ENCODE results near the gene AUTS2.

The AUTS2 gene

GRCh38 chr7:70676243-70676642 is 1078.0 kb downstream of the AUTS2 start:
- DNase-seq, result no peak
- no peak for TF ChIP-seq CTCF (IDR thresholded peaks at IDR 0.05)
- Mint-ChIP-seq H3K4me3 (no peak overlapping the region), H3K27ac (no peak overlapping the region), H3K36me3 (ENCODE audit: low read depth) (peaks cover 12% of the 10 kb centered on the region), H3K27me3 (ENCODE audit: low read depth, poor library complexity) (peaks cover 15% of the 10 kb centered on the region), H3K9me3 (no peaks in the 10 kb centered on the region), H3K4me1 (peaks cover 64% of the 10 kb centered on the region)

- peaks cover 68% of the 10 kb centered on the region for H3K4me1 Mint-ChIP-seq
- H3K4me3 Mint-ChIP-seq, result no peak overlapping the region
- H3K27ac Mint-ChIP-seq, result no peak overlapping the region
- H3K27me3 Mint-ChIP-seq (ENCODE audit: low read depth, poor library complexity), result peaks cover 12% of the 10 kb centered on the region
- H3K36me3 Mint-ChIP-seq (ENCODE audit: low read depth), result peaks cover 12% of the 10 kb centered on the region
- no peak for TF ChIP-seq CTCF (IDR thresholded peaks at IDR 0.05)
- H3K9me3 Mint-ChIP-seq, result no peaks in the 10 kb centered on the region
- DNase-seq, result no peak
Measured at GRCh38 chr7:70678621-70679251, 1080.5 kb downstream of the AUTS2 start.

GRCh38 chr7:70679661-70680060 is 1081.4 kb downstream of the AUTS2 start:
- peak overlapping the region; percentile 33 for H3K4me3 Mint-ChIP-seq
- peaks cover 16% of the 10 kb centered on the region for H3K27me3 Mint-ChIP-seq (ENCODE audit: low read depth, poor library complexity)
- H3K27ac Mint-ChIP-seq, result no peak overlapping the region
- H3K36me3 Mint-ChIP-seq (ENCODE audit: low read depth), result peaks cover 12% of the 10 kb centered on the region
- no peaks in the 10 kb centered on the region for H3K9me3 Mint-ChIP-seq
- peaks cover 64% of the 10 kb centered on the region for H3K4me1 Mint-ChIP-seq
- no peak for TF ChIP-seq CTCF (IDR thresholded peaks at IDR 0.05)
- DNase-seq, result no peak

- Mint-ChIP-seq H3K4me3 (no peak overlapping the region), H3K4me1 (peaks cover 60% of the 10 kb centered on the region), H3K9me3 (no peaks in the 10 kb centered on the region), H3K27me3 (ENCODE audit: low read depth, poor library complexity) (peaks cover 13% of the 10 kb centered on the region), H3K36me3 (ENCODE audit: low read depth) (peaks cover 12% of the 10 kb centered on the region), H3K27ac (no peak overlapping the region)
- TF ChIP-seq CTCF (IDR thresholded peaks at IDR 0.05), result no peak
- no peak for DNase-seq
Measured at GRCh38 chr7:70680306-70680705, 1082.0 kb downstream of the AUTS2 start.

GRCh38 chr7:70680743-70681468 is 1082.6 kb downstream of the AUTS2 start:
- Mint-ChIP-seq H3K27me3 (ENCODE audit: low read depth, poor library complexity) (peaks cover 13% of the 10 kb centered on the region), H3K4me1 (peaks cover 55% of the 10 kb centered on the region), H3K36me3 (ENCODE audit: low read depth) (peaks cover 12% of the 10 kb centered on the region), H3K27ac (no peak overlapping the region), H3K9me3 (no peaks in the 10 kb centered on the region), H3K4me3 (peak overlapping the region; percentile 11)
- DNase-seq, result no peak
- no peak for TF ChIP-seq CTCF (IDR thresholded peaks at IDR 0.05)
